Neural cell (in vitro differentiated cells): ENCODE results near the gene GNG10. TPM values are rescaled to one million over a fixed set of nuclear protein-coding genes. Genes with fewer than 3 reads are reported as not detected.

Source experiments
- H2AFZ ChIP-seq: fragments of 200-600, 300-800 bp; sonication (generic), shearing (Covaris generic); 2 replicates; pipeline ENCODE4 v1.6.0; 2014; ENCODE audit warnings: low read depth, mild to moderate bottlenecking, antibody characterized with exemption, low read length, moderate library complexity
- H3F3A ChIP-seq: fragments of 200-600 bp; shearing (Covaris generic); 2 replicates; pipeline ENCODE4 v1.6.1; 2016; ENCODE audit warnings: mild to moderate bottlenecking, moderate library complexity, mixed read lengths, antibody characterized with exemption, low read length; ENCODE audit not compliant: insufficient read depth, poor library complexity, severe bottlenecking
- H3K27ac ChIP-seq: fragments of 200-600, 300-800 bp; sonication (generic), shearing (Covaris generic); 2 replicates; pipeline ENCODE4 v1.5.1; 2014; ENCODE audit warnings: mild to moderate bottlenecking, low read length, moderate library complexity
- H3K27me3 ChIP-seq: fragments of 300-800, 200-600 bp; sonication (generic), shearing (Covaris generic); 2 replicates; pipeline ENCODE4 v1.6.0; 2014; ENCODE audit warnings: mild to moderate bottlenecking, low read depth, low read length, moderate library complexity; ENCODE audit not compliant: insufficient read depth
- H3K36me3 ChIP-seq: fragments of 300-800, 200-600 bp; sonication (generic), shearing (Covaris generic); 2 replicates; pipeline ENCODE4 v1.5.1; 2014; ENCODE audit warnings: mild to moderate bottlenecking, antibody characterized with exemption, low read length, moderate library complexity; ENCODE audit not compliant: insufficient read depth
- H3K4me2 ChIP-seq: fragments of 300-800, 200-600 bp; sonication (generic), shearing (Covaris generic); 2 replicates; pipeline ENCODE4 v1.6.0; 2014; ENCODE audit warnings: mild to moderate bottlenecking, low read length
- H3K4me3 ChIP-seq: fragments of 300-800, 200-600 bp; sonication (generic), shearing (Covaris generic); 2 replicates; pipeline ENCODE4 v1.5.1; 2014; ENCODE audit warnings: mild to moderate bottlenecking, low read length, moderate library complexity
- H3K79me2 ChIP-seq: fragments of 200-600 bp; shearing (Covaris generic); replicated peaks from 2 replicates; pipeline ENCODE4 v1.6.0; 2014; ENCODE audit warnings: mild to moderate bottlenecking, low read length, moderate library complexity; ENCODE audit not compliant: insufficient read depth
- H3K9ac ChIP-seq: fragments of 300-800, 200-600 bp; sonication (generic), shearing (Covaris generic); 2 replicates; pipeline ENCODE4 v1.6.1; 2016; ENCODE audit warnings: mild to moderate bottlenecking, low read length, mixed read lengths
- H3K9me2 ChIP-seq: fragments of 200-600 bp; shearing (Covaris generic); 2 replicates; pipeline ENCODE4 v1.6.1; 2016; ENCODE audit warnings: mild to moderate bottlenecking, low read length, mixed read lengths; ENCODE audit not compliant: insufficient read depth
- H3K9me3 ChIP-seq: fragments of 200-600, 300-800 bp; sonication (generic), shearing (Covaris generic); 2 replicates; pipeline ENCODE4 v1.6.1; 2016; ENCODE audit warnings: mild to moderate bottlenecking, mixed run types, low read length, moderate library complexity, mixed read lengths
- H4K20me1 ChIP-seq: fragments of 200-600 bp; shearing (Covaris generic); 2 replicates; pipeline ENCODE4 v1.6.1; 2016; ENCODE audit warnings: mild to moderate bottlenecking, mixed run types; ENCODE audit not compliant: insufficient read depth
- EP300 ChIP-seq: fragments of 450-650 bp; conservative IDR thresholded peaks from 2 replicates; pipeline ENCODE4 v1.6.1; 2014; ENCODE audit warnings: antibody characterized with exemption, mild to moderate bottlenecking, moderate library complexity; ENCODE audit not compliant: poor library complexity, severe bottlenecking
- EZH2 ChIP-seq: fragments of 200-600, 300-800 bp; shearing (Covaris generic), sonication (generic); IDR thresholded peaks from 2 replicates; pipeline ENCODE4 v1.6.1; 2014; ENCODE audit warnings: antibody characterized with exemption, low read length, borderline replicate concordance, mild to moderate bottlenecking; ENCODE audit not compliant: insufficient read depth, poor library complexity, severe bottlenecking
- MXI1 ChIP-seq: fragments of 450-650 bp; conservative IDR thresholded peaks from 2 replicates; pipeline ENCODE4 v1.6.1; 2014; ENCODE audit warnings: antibody characterized with exemption, mild to moderate bottlenecking; ENCODE audit not compliant: poor library complexity, severe bottlenecking
- POLR2AphosphoS5 ChIP-seq: IDR thresholded peaks from 2 replicates; pipeline ENCODE4 v1.6.1; 2012
- RAD21 ChIP-seq: fragments of 450-650 bp; conservative IDR thresholded peaks from 2 replicates; pipeline ENCODE4 v1.6.1; 2014; ENCODE audit warnings: antibody characterized with exemption, mild to moderate bottlenecking, moderate library complexity
- REST ChIP-seq: IDR thresholded peaks from 2 replicates; pipeline ENCODE4 v1.6.1; 2012; ENCODE audit warnings: borderline replicate concordance
- SMC3 ChIP-seq: fragments of 450-650 bp; conservative IDR thresholded peaks from 2 replicates; pipeline ENCODE4 v1.6.1; 2014; ENCODE audit warnings: antibody characterized with exemption, mild to moderate bottlenecking, moderate library complexity; ENCODE audit not compliant: poor library complexity
- TAF1 ChIP-seq: IDR thresholded peaks from 2 replicates; pipeline ENCODE4 v1.6.1; 2012; ENCODE audit warnings: low read depth
- polyA plus RNA-seq: library from polyadenylated mRNA; depleted of rRNA; stranded (reverse); fragments of >200 nt; gene quantifications from 2 replicates; pipeline ENCODE4 v1.2.3, GENCODE V29; 2014
- TF ChIP-seq, protein P1 (sequence below): fragments of 450-650 bp; IDR thresholded peaks from 2 replicates; pipeline ENCODE4 v1.5.1; 2014; ENCODE audit warnings: antibody characterized with exemption, mild to moderate bottlenecking, moderate library complexity; ENCODE audit not compliant: poor library complexity, severe bottlenecking

Gene GNG10
- polyA plus RNA-seq, 1 donor from 2014 or later, result 69.6 TPM

DNA sequence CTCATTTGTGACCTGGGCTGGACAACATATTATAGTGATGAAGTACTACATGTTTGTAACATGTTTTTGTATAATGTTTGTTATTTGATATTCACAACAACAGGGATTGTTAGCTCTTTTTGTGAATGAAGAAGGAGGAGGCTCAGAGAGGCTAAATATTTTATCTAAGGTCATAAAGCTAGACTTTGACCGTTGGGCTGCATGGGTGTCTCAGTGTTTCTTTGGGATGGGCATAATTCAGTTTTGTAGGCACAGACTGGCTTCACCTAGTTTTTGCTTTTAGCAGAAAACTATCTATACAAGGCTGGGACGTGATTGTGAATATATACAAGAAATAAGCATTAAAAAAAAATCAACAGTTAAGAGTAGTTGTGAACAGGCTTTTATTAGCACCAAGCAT lies 15.0 kb upstream of the GNG10 start:
- no peak overlapping the region for H2AFZ ChIP-seq
- no peak for TF ChIP-seq EP300
- no peak for TF ChIP-seq RAD21
- TF ChIP-seq SMC3, result no peak
- H3K9ac ChIP-seq, result no peak overlapping the region
- H4K20me1 ChIP-seq, result no peaks in the 10 kb centered on the region
- no peaks in the 10 kb centered on the region for H3K9me2 ChIP-seq
- no peaks in the 10 kb centered on the region for H3K9me3 ChIP-seq
- no peak overlapping the region for H3K4me2 ChIP-seq
- H3K27ac ChIP-seq, result no peak overlapping the region
- H3K27me3 ChIP-seq, result no peaks in the 10 kb centered on the region
- H3K4me3 ChIP-seq, result no peak overlapping the region
- H3K36me3 ChIP-seq, result no peaks in the 10 kb centered on the region
- no peaks in the 10 kb centered on the region for H3F3A ChIP-seq
- no peaks in the 10 kb centered on the region for H3K79me2 ChIP-seq

GRCh38 chr9:111648066-111648465 lies 13.3 kb upstream of the GNG10 start:
- H3K9ac ChIP-seq, result no peak overlapping the region
- no peaks in the 10 kb centered on the region for H3K36me3 ChIP-seq
- no peaks in the 10 kb centered on the region for H3K9me2 ChIP-seq

More at GRCh38 chr9:111648066-111648465, 13.3 kb upstream of the GNG10 start:
- Histone ChIP-seq H3K4me2 (no peak overlapping the region), H2AFZ (no peak overlapping the region), H3K4me3 (no peak overlapping the region), H3K27ac (no peak overlapping the region), H3K27me3 (no peaks in the 10 kb centered on the region), H3K9me3 (no peaks in the 10 kb centered on the region), H3K79me2 (no peaks in the 10 kb centered on the region), H4K20me1 (no peaks in the 10 kb centered on the region), H3F3A (no peaks in the 10 kb centered on the region)
- no peak for TF ChIP-seq POLR2AphosphoS5
- no peak for TF ChIP-seq EZH2
- TF ChIP-seq, protein P1, sequence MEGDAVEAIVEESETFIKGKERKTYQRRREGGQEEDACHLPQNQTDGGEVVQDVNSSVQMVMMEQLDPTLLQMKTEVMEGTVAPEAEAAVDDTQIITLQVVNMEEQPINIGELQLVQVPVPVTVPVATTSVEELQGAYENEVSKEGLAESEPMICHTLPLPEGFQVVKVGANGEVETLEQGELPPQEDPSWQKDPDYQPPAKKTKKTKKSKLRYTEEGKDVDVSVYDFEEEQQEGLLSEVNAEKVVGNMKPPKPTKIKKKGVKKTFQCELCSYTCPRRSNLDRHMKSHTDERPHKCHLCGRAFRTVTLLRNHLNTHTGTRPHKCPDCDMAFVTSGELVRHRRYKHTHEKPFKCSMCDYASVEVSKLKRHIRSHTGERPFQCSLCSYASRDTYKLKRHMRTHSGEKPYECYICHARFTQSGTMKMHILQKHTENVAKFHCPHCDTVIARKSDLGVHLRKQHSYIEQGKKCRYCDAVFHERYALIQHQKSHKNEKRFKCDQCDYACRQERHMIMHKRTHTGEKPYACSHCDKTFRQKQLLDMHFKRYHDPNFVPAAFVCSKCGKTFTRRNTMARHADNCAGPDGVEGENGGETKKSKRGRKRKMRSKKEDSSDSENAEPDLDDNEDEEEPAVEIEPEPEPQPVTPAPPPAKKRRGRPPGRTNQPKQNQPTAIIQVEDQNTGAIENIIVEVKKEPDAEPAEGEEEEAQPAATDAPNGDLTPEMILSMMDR, result no peak
- TF ChIP-seq EP300, result no peak
- no peak for TF ChIP-seq RAD21
- TF ChIP-seq TAF1, result no peak
- no peak for TF ChIP-seq MXI1
- no peak for TF ChIP-seq REST
- TF ChIP-seq SMC3, result no peak
